ENCODE measurements around the gene METRNL.
"Not testable (repeated sequence)": the region's sequence is repeated elsewhere in the genome, so short reads cannot be mapped to it uniquely, and the experiment has no call there.

Gene METRNL

GRCh38 chr17:83124871-83125514, 45.6 kb downstream of the METRNL start:
- peak; percentile 14 for DNase-seq

- no peak for DNase-seq
These were observed 46.3 kb downstream of the METRNL start for GRCh38 chr17:83125515-83126274.

GRCh38 chr17:83126275-83126811, 46.9 kb downstream of the METRNL start:
- DNase-seq: no peak

GRCh38 chr17:83127431-83128160, 48.2 kb downstream of the METRNL start:
- no peak for DNase-seq

- DNase-seq: no peak
These were observed 49.2 kb downstream of the METRNL start for GRCh38 chr17:83128306-83129240.

GRCh38 chr17:83129676-83130075, 50.3 kb downstream of the METRNL start:
- DNase-seq: no peak

GRCh38 chr17:83131401-83132011, 52.1 kb downstream of the METRNL start:
- DNase-seq: no peak

GRCh38 chr17:83132251-83133081, 53.1 kb downstream of the METRNL start:
- no peak for DNase-seq

GRCh38 chr17:83133302-83134121, 54.1 kb downstream of the METRNL start:
- DNase-seq: no peak

- not testable (repeated sequence) for DNase-seq
These were observed 55.0 kb downstream of the METRNL start for GRCh38 chr17:83134456-83134855.

- no peak for DNase-seq
These were observed 56.3 kb downstream of the METRNL start for GRCh38 chr17:83135692-83136091.

GRCh38 chr17:83136156-83136555, 56.7 kb downstream of the METRNL start:
- DNase-seq: no peak

GRCh38 chr17:83136931-83137330, 57.5 kb downstream of the METRNL start:
- DNase-seq: no peak

- DNase-seq: no peak
These were observed 58.1 kb downstream of the METRNL start for GRCh38 chr17:83137523-83137922.

GRCh38 chr17:83138820-83139219, 59.4 kb downstream of the METRNL start:
- no peak for DNase-seq

GRCh38 chr17:83139541-83140248, 60.3 kb downstream of the METRNL start:
- not testable (repeated sequence) for DNase-seq

GRCh38 chr17:83140249-83140566, 60.8 kb downstream of the METRNL start:
- DNase-seq: not testable (repeated sequence)

GRCh38 chr17:83142619-83143018, 63.2 kb downstream of the METRNL start:
- DNase-seq: no peak

GRCh38 chr17:83143817-83144231, 64.4 kb downstream of the METRNL start:
- no peak for DNase-seq
